KOPT-K1 (cell line): ENCODE measurements around the gene ZC3H18.

Experiments used
- H3K27ac ChIP-seq: fragments of 200-600 bp; sonication (generic); 2 replicates; pipeline ENCODE4 v1.5.1; 2016; ENCODE audit warnings: antibody characterized with exemption, mild to moderate bottlenecking, low read depth, low read length; ENCODE audit not compliant: poor library complexity, severe bottlenecking
- H3K36me3 ChIP-seq: fragments of 200-600 bp; sonication (generic); 2 replicates; pipeline ENCODE4 v1.5.1; 2017; ENCODE audit warnings: antibody characterized with exemption, mild to moderate bottlenecking, low read length, moderate library complexity; ENCODE audit not compliant: insufficient read depth
- H3K9me3 ChIP-seq: fragments of 200-600 bp; sonication (generic); 2 replicates; pipeline ENCODE4 v1.5.1; 2017; ENCODE audit warnings: antibody characterized with exemption, low read length, mild to moderate bottlenecking; ENCODE audit not compliant: insufficient read depth, poor library complexity, severe bottlenecking

The ZC3H18 gene

GRCh38 chr16:88610909-88611812, 41.0 kb downstream of the ZC3H18 start:
- H3K36me3 ChIP-seq, result peaks cover 98% of the 10 kb centered on the region
- no peaks in the 10 kb centered on the region for H3K9me3 ChIP-seq
- H3K27ac ChIP-seq, result no peak overlapping the region

GRCh38 chr16:88613293-88613692, 43.1 kb downstream of the ZC3H18 start:
- peaks cover 98% of the 10 kb centered on the region for H3K36me3 ChIP-seq

GRCh38 chr16:88613911-88614817, 44.0 kb downstream of the ZC3H18 start:
- H3K36me3 ChIP-seq, result peaks cover 98% of the 10 kb centered on the region
- H3K27ac ChIP-seq, result no peak overlapping the region
- H3K9me3 ChIP-seq, result no peaks in the 10 kb centered on the region

More at GRCh38 chr16:88613293-88613692, 43.1 kb downstream of the ZC3H18 start:
- Histone ChIP-seq H3K9me3 (no peaks in the 10 kb centered on the region), H3K27ac (no peak overlapping the region)

GRCh38 chr16:88614818-88615580, 44.8 kb downstream of the ZC3H18 start:
- H3K9me3 ChIP-seq, result no peaks in the 10 kb centered on the region
- peaks cover 98% of the 10 kb centered on the region for H3K36me3 ChIP-seq
- H3K27ac ChIP-seq, result no peak overlapping the region

GRCh38 chr16:88616320-88616719, 46.1 kb downstream of the ZC3H18 start:
- Histone ChIP-seq H3K9me3 (no peaks in the 10 kb centered on the region), H3K36me3 (peaks cover 93% of the 10 kb centered on the region), H3K27ac (no peak overlapping the region)

GRCh38 chr16:88616736-88617135, 46.5 kb downstream of the ZC3H18 start:
- H3K36me3 ChIP-seq, result peaks cover 93% of the 10 kb centered on the region
- H3K27ac ChIP-seq, result no peak overlapping the region

GRCh38 chr16:88617268-88618031, 47.2 kb downstream of the ZC3H18 start:
- Histone ChIP-seq H3K36me3 (peaks cover 95% of the 10 kb centered on the region), H3K9me3 (no peaks in the 10 kb centered on the region), H3K27ac (no peak overlapping the region)

More at GRCh38 chr16:88616736-88617135, 46.5 kb downstream of the ZC3H18 start:
- no peaks in the 10 kb centered on the region for H3K9me3 ChIP-seq

GRCh38 chr16:88618182-88618955, 48.2 kb downstream of the ZC3H18 start:
- Histone ChIP-seq H3K9me3 (no peaks in the 10 kb centered on the region), H3K36me3 (peaks cover 96% of the 10 kb centered on the region), H3K27ac (no peak overlapping the region)

GRCh38 chr16:88618956-88619667, 48.9 kb downstream of the ZC3H18 start:
- Histone ChIP-seq H3K9me3 (no peaks in the 10 kb centered on the region), H3K36me3 (peaks cover 96% of the 10 kb centered on the region), H3K27ac (no peak overlapping the region)

GRCh38 chr16:88619859-88620815, 49.9 kb downstream of the ZC3H18 start:
- Histone ChIP-seq H3K36me3 (peaks cover 96% of the 10 kb centered on the region), H3K9me3 (no peaks in the 10 kb centered on the region), H3K27ac (no peak overlapping the region)

- Histone ChIP-seq H3K36me3 (peaks cover 96% of the 10 kb centered on the region), H3K9me3 (no peaks in the 10 kb centered on the region)
These were observed 51.9 kb downstream of the ZC3H18 start for GRCh38 chr16:88622125-88622524.

GRCh38 chr16:88622866-88623265, 52.7 kb downstream of the ZC3H18 start:
- Histone ChIP-seq H3K9me3 (no peaks in the 10 kb centered on the region), H3K36me3 (peaks cover 96% of the 10 kb centered on the region), H3K27ac (no peak overlapping the region)

More at GRCh38 chr16:88622125-88622524, 51.9 kb downstream of the ZC3H18 start:
- no peak overlapping the region for H3K27ac ChIP-seq
